Measurements from ENCODE around the gene HAND2.

Gene HAND2

DNA sequence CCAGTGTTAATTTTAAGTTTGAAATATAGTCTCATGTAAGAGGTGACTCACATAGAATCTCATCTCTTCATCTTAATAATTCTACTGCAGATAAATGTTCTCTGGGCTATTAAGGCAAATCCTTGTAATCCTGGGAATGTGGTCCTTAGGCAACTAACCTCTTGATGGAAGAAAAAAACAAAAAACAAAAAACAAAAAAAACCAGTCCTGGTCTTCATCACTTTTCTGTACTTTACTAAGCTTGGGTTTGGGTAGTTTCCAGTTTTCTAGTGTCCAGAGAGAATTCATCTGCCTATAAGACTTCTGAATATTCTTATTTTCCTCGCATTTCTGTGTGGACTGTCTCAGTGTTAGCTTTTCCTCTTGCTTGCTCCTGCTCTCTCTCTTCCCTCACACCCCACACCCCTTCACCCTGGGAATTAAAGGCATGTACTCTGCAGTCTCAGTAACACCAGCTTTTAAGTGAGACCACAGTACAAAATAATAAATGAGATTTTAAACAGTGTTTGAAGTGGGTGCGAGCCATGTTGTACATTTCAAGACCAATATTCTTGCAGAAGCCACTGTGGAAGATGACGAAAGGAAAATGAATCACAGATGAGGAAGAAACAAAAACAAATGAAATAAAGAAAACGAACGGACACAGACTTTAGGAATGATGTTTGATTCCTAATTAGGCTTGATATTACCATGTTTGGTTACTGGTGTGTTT, 51.7 kb downstream of the HAND2 start:
- TF ChIP-seq, protein P1, sequence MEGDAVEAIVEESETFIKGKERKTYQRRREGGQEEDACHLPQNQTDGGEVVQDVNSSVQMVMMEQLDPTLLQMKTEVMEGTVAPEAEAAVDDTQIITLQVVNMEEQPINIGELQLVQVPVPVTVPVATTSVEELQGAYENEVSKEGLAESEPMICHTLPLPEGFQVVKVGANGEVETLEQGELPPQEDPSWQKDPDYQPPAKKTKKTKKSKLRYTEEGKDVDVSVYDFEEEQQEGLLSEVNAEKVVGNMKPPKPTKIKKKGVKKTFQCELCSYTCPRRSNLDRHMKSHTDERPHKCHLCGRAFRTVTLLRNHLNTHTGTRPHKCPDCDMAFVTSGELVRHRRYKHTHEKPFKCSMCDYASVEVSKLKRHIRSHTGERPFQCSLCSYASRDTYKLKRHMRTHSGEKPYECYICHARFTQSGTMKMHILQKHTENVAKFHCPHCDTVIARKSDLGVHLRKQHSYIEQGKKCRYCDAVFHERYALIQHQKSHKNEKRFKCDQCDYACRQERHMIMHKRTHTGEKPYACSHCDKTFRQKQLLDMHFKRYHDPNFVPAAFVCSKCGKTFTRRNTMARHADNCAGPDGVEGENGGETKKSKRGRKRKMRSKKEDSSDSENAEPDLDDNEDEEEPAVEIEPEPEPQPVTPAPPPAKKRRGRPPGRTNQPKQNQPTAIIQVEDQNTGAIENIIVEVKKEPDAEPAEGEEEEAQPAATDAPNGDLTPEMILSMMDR (IDR thresholded peaks at IDR 0.05; ENCODE audit: extremely low read depth, missing control alignments): no peak
- DNase-seq (ENCODE audit: low spot score): no peak

DNA sequence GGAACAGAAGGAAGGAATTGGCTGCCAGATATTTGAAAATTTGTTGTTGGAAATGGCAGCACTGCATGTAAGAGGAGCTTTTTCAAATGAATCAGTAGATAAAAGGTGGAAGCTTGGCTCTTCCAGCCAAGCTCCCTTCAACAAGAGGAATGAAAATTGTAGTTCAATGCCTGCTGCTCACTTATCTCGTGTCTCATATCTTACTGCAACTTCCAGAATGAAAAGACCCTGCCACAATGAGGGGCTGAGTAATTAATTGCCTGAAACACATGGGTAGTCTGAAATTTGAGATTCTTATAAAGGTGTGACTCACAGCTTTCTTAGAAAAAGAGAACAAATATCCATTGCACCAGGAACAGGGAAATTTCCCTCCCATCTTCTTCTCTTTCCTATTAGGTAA, 53.0 kb downstream of the HAND2 start:
- DNase-seq (ENCODE audit: low spot score): no peak

More for the DNA sequence above, 53.0 kb downstream of the HAND2 start:
- TF ChIP-seq, protein P1 (IDR thresholded peaks at IDR 0.05; ENCODE audit: extremely low read depth, missing control alignments): no peak
